AG04449 (cell line): ENCODE data around the gene NBDY.
"Not testable (repeated sequence)": the region's sequence is repeated elsewhere in the genome, so short reads cannot be mapped to it uniquely, and the experiment has no call there.

Experiments
- CTCF ChIA-PET: fragments of 350-600 bp; formaldehyde crosslinking; extraction: SDS; loops from one replicate; lab custom pipeline; 2021; ENCODE audit warnings: antibody characterized with exemption; lab: Yijun Ruan, JAX
- POLR2A ChIA-PET: fragments of 400-600, 350-600 bp; formaldehyde crosslinking; extraction: SDS; loops from one replicate; lab custom pipeline; 2020; ENCODE audit warnings: antibody characterized with exemption, inconsistent platforms; lab: Yijun Ruan, JAX
- DNase-seq: peaks from one replicate; pipeline ENCODE4 v3.0.0-alpha.2; 2010; ENCODE audit warnings: low read depth, low spot score
- H3K4me3 ChIP-seq: 2 replicates; pipeline ENCODE4 v1.5.1; 2011; ENCODE audit warnings: low read depth, mild to moderate bottlenecking, control low read depth, low read length
- TF ChIP-seq, protein P1 (sequence below): IDR thresholded peaks from one replicate; pipeline ENCODE4 v1.5.1; 2011; ENCODE audit warnings: mild to moderate bottlenecking, moderate library complexity, low read length, control low read depth, inconsistent platforms; ENCODE audit not compliant: insufficient read depth; ENCODE audit errors: missing control alignments

NBDY gene

DNA sequence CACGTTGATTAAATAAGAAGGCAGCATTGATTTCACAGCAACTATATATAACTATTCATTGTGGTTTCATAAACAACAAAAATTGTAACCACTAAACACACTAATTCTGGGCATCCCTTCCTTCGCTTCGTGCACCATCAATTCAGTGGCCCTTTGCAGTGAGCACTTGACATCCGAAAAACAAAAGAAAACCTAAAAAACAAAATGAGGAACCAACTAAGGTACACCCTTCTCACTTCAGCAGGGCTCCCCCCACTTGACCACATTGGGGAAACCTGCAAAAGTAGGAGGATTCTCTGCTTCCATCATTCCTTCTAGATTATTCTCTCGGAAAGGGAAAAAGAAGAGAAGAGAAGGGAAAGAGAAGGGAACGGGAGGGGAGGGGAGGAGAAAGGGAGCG is 28.3 kb downstream of the NBDY start:
- H3K4me3 ChIP-seq: no peak overlapping the region
- TF ChIP-seq, protein P1, sequence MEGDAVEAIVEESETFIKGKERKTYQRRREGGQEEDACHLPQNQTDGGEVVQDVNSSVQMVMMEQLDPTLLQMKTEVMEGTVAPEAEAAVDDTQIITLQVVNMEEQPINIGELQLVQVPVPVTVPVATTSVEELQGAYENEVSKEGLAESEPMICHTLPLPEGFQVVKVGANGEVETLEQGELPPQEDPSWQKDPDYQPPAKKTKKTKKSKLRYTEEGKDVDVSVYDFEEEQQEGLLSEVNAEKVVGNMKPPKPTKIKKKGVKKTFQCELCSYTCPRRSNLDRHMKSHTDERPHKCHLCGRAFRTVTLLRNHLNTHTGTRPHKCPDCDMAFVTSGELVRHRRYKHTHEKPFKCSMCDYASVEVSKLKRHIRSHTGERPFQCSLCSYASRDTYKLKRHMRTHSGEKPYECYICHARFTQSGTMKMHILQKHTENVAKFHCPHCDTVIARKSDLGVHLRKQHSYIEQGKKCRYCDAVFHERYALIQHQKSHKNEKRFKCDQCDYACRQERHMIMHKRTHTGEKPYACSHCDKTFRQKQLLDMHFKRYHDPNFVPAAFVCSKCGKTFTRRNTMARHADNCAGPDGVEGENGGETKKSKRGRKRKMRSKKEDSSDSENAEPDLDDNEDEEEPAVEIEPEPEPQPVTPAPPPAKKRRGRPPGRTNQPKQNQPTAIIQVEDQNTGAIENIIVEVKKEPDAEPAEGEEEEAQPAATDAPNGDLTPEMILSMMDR: no peak
- POLR2A ChIA-PET: no interaction called here
- DNase-seq: no peak
- CTCF ChIA-PET: no interaction called here

DNA sequence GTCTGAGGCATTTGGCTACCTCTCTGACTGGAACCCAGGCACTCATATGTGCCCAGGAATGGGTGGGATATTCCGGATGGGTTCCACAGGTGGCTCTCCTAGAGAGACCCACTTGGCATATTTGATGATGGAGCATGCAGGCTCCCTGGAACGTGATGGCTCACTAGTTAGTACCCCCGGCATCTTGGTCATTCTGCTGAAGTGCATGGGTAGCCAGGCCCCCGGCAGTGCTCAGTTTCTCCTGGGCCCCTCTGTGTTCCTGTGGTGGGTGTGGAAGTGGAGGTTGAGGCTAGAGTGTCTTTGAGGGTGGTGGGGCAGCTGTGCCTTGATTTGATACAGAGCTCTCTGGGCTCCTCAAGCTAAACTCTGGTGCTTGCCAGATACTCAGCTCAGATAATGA is 29.4 kb downstream of the NBDY start:
- no peak overlapping the region for H3K4me3 ChIP-seq
- TF ChIP-seq, protein P1: no peak
- DNase-seq: no peak
- POLR2A ChIA-PET: interaction anchor here (0.7 kb wide), 1 partner anchor 729 kb away, joined by 4 read pairs; no protein-coding TSS in a partner anchor
- CTCF ChIA-PET: no interaction called here

DNA sequence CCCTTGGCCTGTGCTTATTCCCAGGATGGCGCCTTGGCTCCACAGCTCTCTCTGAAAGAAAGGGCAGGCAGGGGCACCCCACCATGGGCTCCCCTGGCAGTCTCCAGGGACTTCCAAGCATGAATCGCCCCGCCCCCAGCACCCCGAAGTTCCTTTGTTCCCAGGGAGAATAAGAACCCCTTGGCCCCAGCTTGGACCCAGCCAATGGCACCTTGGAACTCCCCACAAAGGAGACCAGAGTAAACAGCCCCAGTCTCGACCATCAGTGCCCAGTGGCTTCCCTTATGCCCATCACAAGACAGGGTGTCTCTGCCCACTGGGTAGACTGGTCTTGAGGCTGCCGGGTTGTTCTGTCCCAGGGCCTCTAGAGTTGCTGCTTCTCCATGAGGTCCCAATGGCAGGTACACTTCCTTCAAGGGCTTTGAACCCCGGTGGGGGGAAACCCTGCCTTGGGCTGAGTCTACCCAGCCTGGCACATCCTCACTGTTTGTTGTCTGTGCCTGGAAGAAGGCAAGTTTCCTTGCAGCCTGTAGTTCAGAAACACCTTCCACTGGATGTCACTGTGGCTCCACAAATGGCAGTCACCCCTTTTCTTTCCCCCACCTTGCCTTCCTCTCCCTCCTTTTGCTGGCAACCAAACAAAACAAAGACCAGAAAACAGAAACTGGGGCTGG is 30.8 kb downstream of the NBDY start:
- DNase-seq: no peak
- H3K4me3 ChIP-seq: no peak overlapping the region
- ChIA-PET CTCF (no interaction called here), POLR2A (no interaction called here)
- TF ChIP-seq, protein P1: no peak

DNA sequence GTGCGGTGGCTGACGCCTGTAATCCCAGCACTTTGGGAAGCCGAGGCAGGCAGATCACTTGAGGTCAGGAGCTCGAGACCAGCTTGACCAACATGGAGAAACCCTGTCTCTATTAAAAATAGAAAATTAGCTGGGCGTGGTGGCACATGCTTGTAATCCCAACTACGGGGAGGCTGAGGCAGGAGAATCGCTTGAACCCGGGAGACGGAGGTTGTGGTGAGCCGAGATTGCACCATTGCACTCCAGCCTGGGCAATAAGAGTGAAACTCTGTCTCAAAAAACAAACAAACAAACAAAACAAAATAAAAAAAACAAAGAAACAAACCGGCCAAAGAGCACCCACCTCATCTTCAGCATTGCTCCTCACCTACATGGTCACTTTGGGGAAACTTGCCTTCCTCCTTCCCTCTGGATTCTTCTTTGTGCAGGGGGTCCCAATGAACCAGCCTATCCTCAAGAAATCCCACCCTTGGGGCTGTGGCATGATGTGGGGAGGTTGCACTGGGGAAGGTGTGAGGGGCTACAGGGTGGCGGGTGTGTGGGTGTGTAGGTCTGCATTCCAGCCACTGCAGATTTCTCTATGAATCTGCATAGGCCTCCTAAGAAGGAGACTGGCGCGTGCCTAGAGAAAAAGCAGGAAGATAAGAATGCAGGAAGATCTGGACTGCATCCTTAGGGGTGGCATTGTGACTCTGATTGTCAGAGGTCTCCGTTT is 31.5 kb downstream of the NBDY start:
- DNase-seq, CTCF ChIA-PET, H3K4me3 ChIP-seq, POLR2A ChIA-PET: not testable (repeated sequence)

DNA sequence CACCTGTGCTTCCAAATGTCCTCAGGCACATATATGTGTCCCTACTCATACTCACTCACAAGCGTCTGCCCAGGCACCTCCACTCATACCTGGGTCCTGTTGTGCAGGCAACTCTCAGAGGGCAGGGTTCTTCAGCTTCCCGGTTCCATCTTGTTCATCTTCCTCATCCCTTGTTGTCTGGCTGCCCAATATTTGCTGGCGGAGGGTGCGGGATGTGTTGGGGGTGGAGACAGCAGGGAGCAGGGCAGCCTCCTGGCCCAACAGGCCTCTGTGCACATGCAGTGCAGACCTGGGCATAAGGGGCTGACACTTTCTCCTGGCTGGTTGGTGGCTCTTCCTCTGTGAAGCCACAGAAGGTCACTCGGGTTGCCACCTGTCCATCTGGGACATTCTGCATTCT is 32.1 kb downstream of the NBDY start:
- ChIA-PET POLR2A (no interaction called here), CTCF (no interaction called here)
- no peak for DNase-seq
- TF ChIP-seq, protein P1: no peak
- H3K4me3 ChIP-seq: no peak overlapping the region

DNA sequence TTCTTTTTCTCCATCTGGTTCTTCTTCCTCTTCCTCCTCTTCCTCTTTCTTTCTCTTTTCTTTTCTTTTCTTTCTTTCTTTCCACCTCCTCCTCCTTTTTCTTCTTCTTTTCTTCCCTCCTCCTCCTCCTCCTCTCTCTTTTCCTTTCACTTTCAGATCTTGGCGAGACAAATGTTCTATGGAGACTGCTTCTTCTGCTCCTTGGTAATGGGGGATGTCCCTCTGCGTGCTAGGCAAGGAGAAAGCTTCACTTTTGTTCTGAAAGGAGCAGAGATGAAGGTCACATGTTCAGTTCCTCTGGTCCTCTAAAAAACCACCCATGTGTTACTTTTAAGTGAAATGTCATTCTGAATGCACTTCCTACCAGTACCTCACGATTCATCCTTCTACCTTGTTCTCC is 33.2 kb downstream of the NBDY start:
- POLR2A ChIA-PET: no interaction called here
- CTCF ChIA-PET: no interaction called here
- DNase-seq: no peak
- no peak overlapping the region for H3K4me3 ChIP-seq
- TF ChIP-seq, protein P1: no peak
